H4 (cell line): ENCODE measurements around the gene KRTAP20-4. TPM values are rescaled to one million over a fixed set of nuclear protein-coding genes. Genes with fewer than 3 reads are reported as not detected.

Experiments used
- DNase-seq: peaks from one replicate; pipeline ENCODE4 v3.0.0-alpha.2; 2015; ENCODE audit warnings: low spot score
- total RNA-seq: library from RNA; depleted of rRNA; stranded (reverse); fragments of >200 nt; shearing (Covaris generic); gene quantifications from 2 replicates; pipeline ENCODE4 v1.2.3, GENCODE V29; 2014; rRNA removed

The KRTAP20-4 gene
- total RNA-seq: not detected in 2 replicates

DNA sequence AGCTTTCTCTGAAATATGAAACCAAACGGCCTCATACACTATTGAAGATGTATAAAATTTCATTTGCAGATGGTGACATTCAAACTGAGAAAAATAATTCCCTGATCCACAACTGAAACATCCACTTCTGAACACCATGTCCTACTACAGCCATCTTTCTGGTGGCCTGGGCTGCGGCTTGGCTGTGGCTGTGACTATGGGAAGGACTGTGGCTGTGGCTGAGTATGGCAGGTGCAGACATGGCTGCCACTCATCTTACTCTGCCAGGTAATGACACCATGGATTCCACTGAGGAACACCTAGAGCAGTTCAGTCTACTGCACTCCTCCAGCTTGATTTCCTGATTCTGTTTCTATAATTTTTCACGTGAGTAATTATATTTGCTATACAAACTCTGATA, at the start of gene KRTAP20-4:
KRTAP20-4 (plus strand) TSS at position 106 of the 400 bp plus-strand sequence.
- DNase-seq: no peak

DNA sequence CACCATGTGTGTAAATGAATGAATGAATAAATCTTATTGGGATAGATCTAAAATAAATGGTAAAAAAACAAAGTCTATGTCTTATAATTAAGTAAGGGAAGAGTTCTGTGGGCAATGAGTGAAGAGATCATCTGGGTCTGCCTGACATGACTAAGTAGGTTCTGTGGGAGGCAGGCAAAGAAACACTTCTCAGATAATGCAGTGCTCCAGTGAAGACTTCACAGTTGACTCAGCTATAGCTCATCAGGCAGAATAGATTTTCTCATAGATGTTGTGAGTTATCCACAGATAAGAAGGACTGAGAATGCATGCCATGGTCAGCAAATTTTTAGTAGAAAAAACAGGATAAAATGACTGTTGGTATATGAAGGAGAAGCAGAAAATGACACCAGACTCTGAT, 42.7 kb upstream of the KRTAP20-4 start:
- no peak for DNase-seq

DNA sequence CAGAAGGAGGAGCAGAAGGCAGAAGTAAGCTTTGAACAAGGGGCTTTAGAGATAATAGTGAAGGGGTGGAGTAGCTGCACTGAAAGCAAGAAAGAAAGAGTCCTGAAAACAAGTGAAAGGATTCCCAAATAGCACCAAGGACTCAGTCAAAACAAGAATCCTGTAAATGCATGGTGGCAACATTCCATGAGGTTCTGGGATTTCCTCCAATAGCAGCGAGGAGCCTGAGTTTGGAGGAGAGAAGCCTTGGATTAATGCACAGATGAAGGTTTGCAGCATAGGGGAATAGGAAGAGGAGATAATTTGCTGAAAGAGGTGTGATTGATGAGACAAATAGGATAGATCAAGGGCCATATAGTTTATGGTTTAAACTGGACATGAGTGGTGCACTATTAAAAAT, 41.1 kb upstream of the KRTAP20-4 start:
- no peak for DNase-seq

DNA sequence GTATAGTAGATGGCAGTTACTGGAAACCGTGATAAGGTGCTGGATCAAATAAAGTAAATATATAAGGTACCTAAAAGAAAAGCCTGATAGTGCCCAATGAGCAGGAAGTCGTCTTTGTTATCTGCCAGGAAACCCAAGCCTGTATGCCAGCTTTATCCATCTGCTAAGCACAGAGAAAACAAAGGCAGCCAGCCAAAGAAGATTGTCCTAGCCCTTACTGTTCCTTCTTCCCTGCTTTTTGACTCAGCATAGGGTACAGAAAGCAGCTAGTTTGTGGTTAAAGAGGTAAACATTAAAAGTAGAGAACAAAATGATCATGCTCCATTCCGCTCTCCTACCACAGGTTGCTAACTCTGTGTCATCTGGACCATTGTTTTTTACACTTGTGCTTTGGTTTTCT, 40.3 kb upstream of the KRTAP20-4 start:
- peak; percentile 7 for DNase-seq

DNA sequence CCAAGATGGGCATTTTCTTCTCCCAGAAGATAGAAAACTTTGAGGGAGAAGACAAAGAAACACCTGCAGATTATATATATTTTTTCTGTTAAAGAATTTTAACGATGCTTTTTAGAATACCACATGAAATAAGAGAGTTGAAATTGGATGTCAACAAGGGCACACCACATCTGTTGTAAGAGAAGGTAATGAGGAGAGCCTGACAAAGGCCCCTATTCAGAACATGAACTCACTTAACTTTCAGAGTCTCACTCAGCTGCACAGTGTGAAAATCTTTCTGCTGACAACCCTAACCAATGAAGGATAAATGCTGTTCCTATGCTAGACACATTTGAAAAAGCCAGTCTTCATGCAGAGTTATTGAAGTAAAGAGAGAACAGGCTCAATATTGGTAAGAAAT, 37.6 kb upstream of the KRTAP20-4 start:
- DNase-seq: no peak

DNA sequence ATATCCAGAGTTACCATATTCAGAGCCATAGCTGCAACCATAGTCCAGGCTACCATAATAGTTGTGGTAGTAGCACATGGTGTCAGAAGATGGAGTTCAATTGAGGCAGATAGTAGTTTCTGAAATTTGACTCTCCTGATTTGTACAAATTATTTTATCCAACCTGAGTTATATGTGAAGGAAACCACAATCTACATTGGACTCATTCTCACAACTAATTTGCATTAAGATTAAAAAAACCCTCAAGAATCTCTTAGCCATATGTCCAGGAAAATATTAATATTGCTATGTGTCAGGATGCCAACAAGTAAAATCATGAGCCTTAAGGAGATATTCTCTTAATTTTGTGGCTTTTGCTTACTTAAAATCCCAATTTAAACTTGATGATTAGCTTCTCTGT, 30.1 kb upstream of the KRTAP20-4 start, which contains the start of gene KRTAP22-2:
KRTAP22-2 (minus strand) TSS at position 101 of the 400 bp plus-strand sequence.
- DNase-seq: no peak

DNA sequence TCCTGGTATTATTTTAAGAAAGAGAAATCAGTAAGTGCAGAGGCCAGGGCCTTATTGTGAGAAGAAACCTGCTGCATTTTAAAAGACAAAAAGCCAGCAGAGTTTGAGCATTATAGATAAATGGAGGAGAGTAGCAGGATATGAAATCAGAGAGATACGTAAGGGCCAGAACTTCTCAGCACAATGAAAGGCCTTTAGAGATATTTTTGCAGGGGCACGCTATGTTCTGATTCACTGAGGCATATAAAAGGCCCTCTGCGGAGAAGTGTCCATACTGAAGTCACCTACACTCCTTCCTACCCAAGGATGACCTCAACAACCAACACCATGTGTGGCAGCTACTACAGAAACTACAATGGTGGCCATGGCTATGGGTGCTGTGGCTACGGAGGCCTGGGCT, 28.3 kb upstream of the KRTAP20-4 start, which contains the start of gene KRTAP6-3:
KRTAP6-3 (plus strand) TSS at position 301 of the 400 bp plus-strand sequence; CDS start at position 307, 6 bp downstream.
- DNase-seq: no peak

DNA sequence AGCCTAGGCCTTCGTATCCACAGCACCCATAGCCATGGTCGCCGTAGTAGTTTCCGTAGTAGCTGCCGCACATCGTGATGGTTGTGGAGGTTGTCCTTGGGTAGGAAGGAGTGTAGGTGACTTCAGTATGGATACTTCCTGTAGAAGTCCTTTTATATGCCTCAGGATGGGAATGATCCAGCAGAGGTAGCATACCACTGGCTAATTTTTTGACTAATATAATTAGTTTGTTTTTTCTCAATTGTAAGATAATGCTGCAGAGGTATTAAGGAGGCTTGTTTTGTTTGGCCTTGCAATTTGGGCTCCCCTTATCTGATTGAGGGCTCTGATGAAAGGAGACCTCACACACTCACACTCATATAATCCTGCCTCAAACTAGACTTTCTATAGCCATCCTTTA, 21.6 kb upstream of the KRTAP20-4 start, which contains the start of gene KRTAP6-2:
KRTAP6-2 (minus strand) TSS at position 101 of the 400 bp plus-strand sequence; CDS start at position 73, 28 bp downstream.
- no peak for DNase-seq

DNA sequence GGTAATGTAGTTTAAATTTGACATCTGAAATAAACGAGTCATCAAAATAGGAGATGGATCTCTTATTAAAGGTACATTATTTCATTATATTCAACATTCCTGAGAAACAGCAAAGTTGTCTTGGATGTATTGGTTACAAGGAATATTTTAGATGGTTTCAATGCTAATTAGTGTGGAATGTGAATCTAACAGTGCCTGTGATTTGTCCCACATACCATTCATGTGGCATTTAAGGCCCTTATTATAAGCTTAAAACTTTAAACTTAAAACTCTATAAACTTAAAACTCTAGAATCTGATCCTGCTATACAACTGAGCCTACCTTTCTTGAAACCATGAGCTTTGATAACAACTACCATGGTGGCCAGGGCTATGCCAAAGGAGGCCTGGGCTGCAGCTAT, 19.6 kb upstream of the KRTAP20-4 start, which contains the start of gene KRTAP22-1:
KRTAP22-1 (plus strand) TSS at position 301 of the 400 bp plus-strand sequence.
- no peak for DNase-seq

DNA sequence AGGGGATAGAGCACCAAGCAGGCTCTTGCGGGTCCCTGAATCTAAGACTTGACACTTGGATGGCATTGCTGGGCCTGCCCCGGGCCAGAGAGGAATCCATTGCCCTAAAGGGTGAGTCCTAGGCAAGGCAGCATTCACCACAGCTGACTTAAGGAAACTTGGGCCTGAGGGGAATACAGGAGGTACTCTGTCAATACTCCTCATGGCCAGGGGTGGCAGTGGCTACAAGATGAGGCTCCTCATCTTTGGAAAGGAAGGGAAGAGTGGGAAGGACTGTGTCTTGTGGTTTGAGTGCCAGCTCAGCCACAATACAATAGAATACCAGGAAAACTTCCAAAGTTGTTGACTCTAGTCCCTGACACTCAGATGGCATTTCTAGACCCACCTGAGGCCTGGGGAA, 14.5 kb upstream of the KRTAP20-4 start:
- peak; percentile 22 for DNase-seq

DNA sequence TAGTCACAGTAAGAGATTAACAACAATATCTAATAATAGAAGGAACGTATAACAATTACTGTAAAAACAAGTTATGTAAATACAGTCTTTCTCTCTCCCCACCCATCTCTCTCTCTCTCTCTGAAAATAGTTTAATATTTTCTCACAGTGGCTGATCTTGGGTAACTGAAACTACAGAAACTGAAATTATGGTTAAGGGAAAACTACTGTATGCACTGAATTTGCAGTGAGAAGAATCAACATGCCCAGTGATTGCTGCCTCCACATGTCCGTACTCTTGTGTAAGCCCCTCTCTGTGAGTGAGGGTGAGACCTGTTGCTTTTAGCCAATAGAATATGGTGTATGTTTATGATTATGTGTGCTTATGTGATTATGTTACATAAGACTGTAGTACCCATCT, 8.3 kb upstream of the KRTAP20-4 start:
- DNase-seq: no peak

DNA sequence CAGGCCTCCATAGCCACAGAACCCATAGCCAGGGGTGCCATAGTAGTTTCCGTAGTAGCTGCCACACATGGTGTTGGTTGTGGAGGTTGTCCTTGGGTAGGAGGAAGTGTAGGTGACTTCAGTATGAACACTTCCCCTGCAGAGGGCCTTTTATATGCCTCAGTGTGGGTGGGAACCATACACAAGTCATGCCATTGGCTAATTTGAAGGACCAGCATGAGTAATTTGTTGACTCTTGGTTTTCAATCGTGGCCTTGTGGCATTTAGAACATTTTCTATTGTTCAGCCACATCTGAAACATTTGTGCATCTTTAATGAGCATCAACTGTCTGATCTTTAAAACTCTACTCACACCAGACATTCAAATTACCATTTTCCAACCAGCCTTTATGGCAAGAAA, 6.6 kb upstream of the KRTAP20-4 start, which contains the start of gene KRTAP6-1:
KRTAP6-1 (minus strand) TSS at position 95 of the 400 bp plus-strand sequence; CDS start at position 69, 26 bp downstream.
- no peak for DNase-seq

DNA sequence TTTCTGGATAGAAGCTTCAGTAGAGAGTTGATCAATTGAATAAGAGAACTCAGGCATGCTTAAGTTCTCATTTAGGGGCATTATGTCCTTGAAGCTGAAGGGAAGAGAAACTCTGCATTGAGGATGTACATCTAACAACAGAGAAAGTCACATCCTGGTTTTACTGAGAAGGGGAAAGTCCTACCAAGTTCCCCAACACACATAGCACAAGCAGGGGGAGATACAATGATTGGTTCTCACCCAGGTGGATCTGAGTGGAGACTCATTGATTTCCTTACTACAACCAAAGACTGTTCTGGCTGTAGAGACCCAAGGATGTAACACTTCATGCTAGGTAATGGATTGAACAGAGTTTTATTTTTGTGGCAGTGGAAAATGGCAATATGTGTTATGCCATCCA, 5.2 kb upstream of the KRTAP20-4 start:
- DNase-seq: no peak

DNA sequence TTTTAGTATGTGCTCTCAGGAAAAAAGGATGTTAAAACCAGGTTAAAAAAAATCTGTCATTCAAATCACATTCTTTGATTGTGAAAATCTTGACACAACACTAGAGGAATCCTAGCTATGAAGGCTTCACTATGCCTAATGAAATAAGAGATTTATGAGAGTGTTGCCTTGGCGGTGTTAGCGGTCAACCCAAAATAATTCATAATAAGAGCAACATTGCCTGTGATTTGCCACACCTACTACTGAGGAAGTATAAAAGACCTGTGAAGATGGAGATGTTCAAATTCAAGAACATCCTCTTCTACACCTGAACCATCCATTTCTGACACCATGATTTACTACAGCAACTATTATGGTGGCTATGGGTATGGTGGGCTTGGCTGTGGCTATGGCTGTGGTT, 4.3 kb upstream of the KRTAP20-4 start, which contains the start of gene KRTAP20-1:
KRTAP20-1 (plus strand) TSS at position 301 of the 400 bp plus-strand sequence; CDS start at position 331, 30 bp downstream.
- DNase-seq: no peak

DNA sequence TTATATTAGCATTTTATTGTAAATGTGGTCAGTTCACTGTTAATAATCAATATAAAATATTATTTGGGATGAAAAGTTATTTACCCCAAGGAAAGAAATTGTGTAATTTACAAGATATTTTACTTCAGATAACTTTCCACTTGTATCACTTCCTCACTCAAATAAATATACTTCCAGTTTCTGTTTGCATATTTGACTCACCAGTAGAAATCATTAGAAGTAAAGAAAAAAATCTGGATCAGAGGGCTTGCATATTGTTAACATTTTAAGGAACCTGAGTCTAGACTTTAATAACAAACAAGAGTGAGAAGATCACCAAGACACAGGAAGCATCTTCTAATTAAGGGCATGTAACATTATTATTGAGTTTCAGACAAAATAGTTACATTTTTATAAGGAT, 347 bp upstream of the KRTAP20-4 start:
- DNase-seq: no peak

DNA sequence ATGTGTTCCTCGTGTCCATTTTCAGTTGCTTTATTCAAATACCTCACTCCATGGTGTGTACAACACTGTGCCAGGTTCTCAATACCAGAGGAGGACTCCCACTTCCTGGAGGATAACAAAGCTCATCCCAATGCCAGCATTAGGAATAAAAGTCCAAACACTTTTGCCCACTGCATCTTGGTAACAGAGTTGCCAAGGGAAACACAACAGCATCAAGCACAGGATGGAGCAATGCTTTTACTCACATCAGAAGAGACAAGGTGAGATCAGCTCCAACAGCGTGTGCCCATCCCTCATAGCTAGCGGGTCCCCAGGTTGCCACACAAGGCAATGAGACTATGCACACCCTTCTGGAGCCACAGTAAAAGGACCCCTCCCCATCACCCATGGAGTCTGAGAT, 2.9 kb downstream of the KRTAP20-4 start:
- no peak for DNase-seq

DNA sequence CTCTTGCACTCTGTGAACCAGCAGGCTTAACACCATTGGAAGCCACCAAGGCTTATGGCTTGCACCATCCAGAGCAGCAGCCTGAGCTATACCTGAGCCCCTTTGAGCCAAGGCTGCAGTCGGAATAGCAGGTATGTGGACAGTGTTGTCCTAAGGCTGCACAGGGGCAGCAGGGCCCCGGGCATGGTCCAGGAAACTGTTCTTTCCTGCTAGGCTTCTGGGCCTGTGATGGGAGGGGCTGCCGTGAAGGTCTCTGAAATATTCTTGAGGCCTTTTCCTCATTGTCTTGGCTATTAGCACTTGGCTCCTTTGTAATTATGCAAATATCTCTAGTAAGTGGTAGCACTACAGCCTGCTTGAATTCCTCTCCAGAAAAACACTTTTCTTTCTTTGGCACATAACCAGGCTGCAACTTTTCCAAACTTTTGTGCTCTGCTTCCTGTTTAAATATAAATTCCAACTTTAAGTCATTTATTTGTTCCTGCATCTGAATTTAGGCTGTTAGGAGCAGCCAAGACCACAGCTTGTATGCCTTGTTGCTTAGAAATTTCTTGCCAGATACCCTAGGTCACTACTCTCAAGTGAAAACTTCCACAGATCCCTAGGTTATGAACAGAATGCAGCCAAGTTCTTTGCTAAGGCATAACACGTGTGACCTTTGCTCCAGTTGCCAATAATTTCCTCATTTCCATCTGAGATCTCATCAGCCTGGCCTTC, 5.2 kb downstream of the KRTAP20-4 start:
- no peak for DNase-seq

DNA sequence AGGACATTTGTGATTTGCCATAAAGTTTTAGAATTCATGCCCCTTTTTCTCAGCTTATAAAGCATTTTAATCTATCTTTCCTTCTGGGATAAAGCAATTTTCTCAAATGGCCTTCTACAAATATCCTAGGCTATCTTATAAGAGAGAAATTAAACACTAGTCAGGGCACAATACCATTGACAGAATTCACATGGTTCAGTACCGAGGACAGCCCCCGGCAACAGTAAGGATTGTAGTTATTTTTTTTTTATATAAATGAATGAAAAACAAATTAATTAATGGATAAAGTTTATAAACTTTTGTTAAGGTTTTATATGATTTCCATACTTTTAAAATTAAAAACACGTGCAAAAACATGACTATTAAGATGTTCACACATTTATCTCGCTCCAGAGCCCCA, 7.7 kb downstream of the KRTAP20-4 start:
- DNase-seq: no peak

DNA sequence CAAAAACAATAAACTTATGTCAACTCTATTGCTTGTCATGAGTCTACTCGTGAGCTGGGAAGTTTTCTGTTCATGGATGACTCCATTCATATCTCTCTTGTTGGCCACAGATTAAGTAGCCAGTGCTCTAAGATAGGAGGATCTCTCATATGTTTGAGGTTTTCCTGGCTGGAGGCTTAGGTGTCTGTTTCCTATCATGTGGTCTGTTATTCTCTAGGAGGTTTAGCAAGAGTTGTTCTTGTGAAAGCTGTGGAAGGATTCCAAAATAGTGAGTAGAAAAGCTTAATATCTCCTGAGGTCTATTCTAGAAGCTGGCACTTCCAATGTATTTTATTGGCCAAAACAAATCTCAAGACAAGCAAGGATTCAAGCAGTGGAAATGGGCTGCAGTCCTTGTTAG, 8.8 kb downstream of the KRTAP20-4 start:
- DNase-seq: no peak

DNA sequence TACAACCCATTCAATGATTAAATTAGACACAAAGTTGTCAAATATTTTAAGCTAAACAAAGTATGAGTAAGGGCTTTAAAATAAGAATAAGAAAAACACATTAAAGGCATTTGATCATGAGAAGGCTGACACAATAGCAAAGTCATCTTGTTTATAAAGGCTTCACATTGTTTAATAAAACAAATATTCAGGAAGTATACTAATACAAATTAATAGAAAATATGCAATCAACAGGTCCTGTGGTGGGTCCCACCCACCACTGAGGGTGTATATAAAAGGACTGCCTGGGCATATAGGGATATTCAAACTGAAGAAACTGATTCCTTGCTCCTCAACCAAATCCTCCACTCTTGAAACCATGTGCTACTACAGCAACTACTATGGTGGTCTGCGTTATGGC, 14.5 kb downstream of the KRTAP20-4 start, which contains the start of gene KRTAP20-2:
KRTAP20-2 (plus strand) TSS at position 301 of the 400 bp plus-strand sequence; CDS start at position 359, 58 bp downstream.
- DNase-seq: no peak

DNA sequence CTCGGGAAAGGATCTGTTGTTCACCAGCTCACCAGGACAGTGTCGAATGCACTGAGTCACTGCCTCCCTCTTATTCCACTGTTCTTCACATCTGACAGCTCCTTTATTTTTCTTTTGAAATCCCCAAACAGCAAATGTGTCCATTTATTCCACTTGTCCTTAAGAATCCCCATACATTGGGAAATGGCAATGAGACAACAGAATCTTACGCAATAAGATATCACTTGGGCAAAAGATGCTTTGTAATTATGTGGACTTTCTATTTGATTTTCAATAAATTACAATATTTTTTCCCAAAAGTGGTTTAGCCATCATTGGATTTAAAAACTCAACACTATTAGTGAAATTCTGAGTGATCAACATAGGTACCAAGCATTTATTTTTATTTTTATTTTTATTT, 18.3 kb downstream of the KRTAP20-4 start:
- no peak for DNase-seq

DNA sequence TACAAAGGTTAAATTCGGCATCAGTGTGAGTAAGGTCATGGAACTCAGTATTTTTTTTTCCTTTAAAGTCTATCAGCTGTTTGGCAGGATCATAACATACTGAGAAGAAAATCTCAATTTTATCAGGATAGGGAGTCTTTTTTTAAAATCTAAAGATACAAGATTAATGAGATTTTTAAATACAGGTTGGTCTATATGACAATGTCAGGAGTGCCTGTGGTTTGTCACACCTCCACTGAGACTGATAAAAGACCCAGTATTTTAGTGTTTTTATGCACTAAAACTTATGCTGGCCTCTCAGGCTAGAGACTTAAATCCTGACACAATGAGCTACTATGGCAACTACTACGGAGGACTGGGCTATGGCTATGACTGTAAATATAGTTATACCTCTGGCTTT, 22.1 kb downstream of the KRTAP20-4 start, which contains the start of gene KRTAP20-3:
KRTAP20-3 (plus strand) TSS at position 301 of the 400 bp plus-strand sequence.
- DNase-seq: no peak

DNA sequence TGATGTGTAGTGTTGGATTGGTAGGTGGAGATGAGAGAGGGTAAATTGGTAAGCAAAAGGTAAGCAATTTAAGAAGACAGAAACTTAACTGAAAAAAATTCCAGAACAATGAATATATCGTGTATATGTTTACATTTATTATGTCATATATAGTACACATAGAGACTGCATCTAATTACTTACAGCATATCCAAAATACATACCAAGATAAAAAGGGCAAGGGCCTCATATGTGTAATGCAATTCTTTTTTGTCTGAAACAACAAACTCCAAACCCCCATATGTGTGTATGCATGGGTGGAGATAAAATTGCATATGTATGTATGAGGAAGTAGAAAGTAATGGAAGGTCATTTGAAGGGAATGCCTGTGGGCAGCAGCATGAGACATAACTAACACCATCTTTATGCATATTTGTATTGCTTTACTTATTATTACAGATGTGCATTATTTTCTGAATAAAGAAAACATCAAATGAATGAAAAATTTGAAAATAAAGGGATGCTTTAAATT, 26.5 kb downstream of the KRTAP20-4 start:
- DNase-seq: no peak
